Adrenal gland (tissue), 12 donors: ENCODE measurements around the gene ARHGAP10. TPM values are rescaled to one million over a fixed set of nuclear protein-coding genes. Genes with fewer than 3 reads are reported as not detected.

Experiments used
- DNase-seq, 7 donors: peaks; one replicate each; pipeline ENCODE4 v3.0.0-alpha.2; 2019 to 2020
- H3K27ac ChIP-seq, 5 donors: fragments of 200-600 bp; sonication (generic) in 4 of 5; 1 replicate in 3 of 5; 2 replicates in 2 of 5; pipeline versions ENCODE4 v1.5.1 to v1.8.0; 2016 to 2020; ENCODE audit warnings: mild to moderate bottlenecking in 1 of 5
- H3K27me3 ChIP-seq: fragments of 200-600 bp; 2 replicates; pipeline ENCODE4 v1.8.0; 2021
- H3K36me3 ChIP-seq, 2 donors: fragments of 200-600 bp; replicated peaks in 1 of 2; 1 replicate in 1 of 2; 2 replicates in 1 of 2; pipeline versions ENCODE4 v1.5.1 to v1.8.0; 2018 to 2022
- H3K4me1 ChIP-seq, 2 donors: fragments of 200-600 bp; replicated peaks in 1 of 2; 1 replicate in 1 of 2; 2 replicates in 1 of 2; pipeline versions ENCODE4 v1.5.1 to v1.8.0; 2018 to 2021
- H3K4me3 ChIP-seq, 4 donors: fragments of 200-600 bp; sonication (generic) in 3 of 4; one replicate each; pipeline ENCODE4 v1.5.1; 2016 to 2018
- H3K9me3 ChIP-seq, 3 donors: fragments of 200-600 bp; sonication (generic) in 1 of 3; replicated peaks in 1 of 3; 1 replicate in 2 of 3; 2 replicates in 1 of 3; pipeline versions ENCODE4 v1.5.1 to v1.8.0; 2016 to 2021
- POLR2A ChIP-seq, 2 donors: fragments of 450-650 bp; IDR thresholded peaks; one replicate each; pipeline ENCODE4 v1.6.1; 2017; ENCODE audit warnings: antibody characterized with exemption in 2 of 2, mild to moderate bottlenecking in 2 of 2, moderate library complexity in 1 of 2
- WGBS, 4 donors: extraction: QIAGEN DNeasy Blood & Tissue Kit in 2 of 4; methylation state at CpG; one replicate each; pipeline versions ENCODE4 v1.1.5 to v1.1.7; 2013 to 2017; 5-methylcytosine and 5-hydroxymethylcytosine counted together
- intact Hi-C, 2 donors: fragments of 100-400 bp; cut with DNase I; formaldehyde crosslinking; loops; one replicate each; pipeline versions ENCODE4 v1.14.1 to v1.15.0; 2022 to 2023
- polyA plus RNA-seq, 3 donors: library from polyadenylated mRNA; stranded (reverse); fragments of 200-250 nt in 2 of 3; fragments of 350-450 nt in 1 of 3; fragmentation: Illumina TruSeq in 1 of 3; extraction: RNeasy Lipid Tissue Mini Kit (QIAGEN cat#74804) in 1 of 3; gene quantifications; one replicate each; pipeline ENCODE4 v1.2.3, GENCODE V29; 2013 to 2014
- total RNA-seq, 9 donors: library from RNA; depleted of rRNA in 4 of 9; stranded (reverse); fragments of >200 nt in 4 of 9; fragments of 120-200 nt in 1 of 9; fragmentation: NEBNext Ultra II Directional in 1 of 9; extraction: Animal tissue kit (Norgen Biotek cat#: 25700) in 1 of 9; gene quantifications; one replicate each; pipeline versions ENCODE4 v1.1.0 to v1.2.4, GENCODE V29; 2013 to 2023
- TF ChIP-seq, protein P1 (sequence below), 6 experiments: fragments of 450-650 bp in 4 of 6; fragments of 200-600 bp in 2 of 6; sonication (generic) in 1 of 6; IDR thresholded peaks; 1 replicate in 5 of 6; 2 replicates in 1 of 6; pipeline versions ENCODE4 v1.5.1 to v1.8.0; 2016 to 2021; ENCODE audit warnings: antibody characterized with exemption in 6 of 6, mild to moderate bottlenecking in 2 of 6, moderate library complexity in 1 of 6
- donor health status: healthy with polysubstance abuse.
- donor health status: Bipolar disorder and iron deficiency.
- donor health status: DM: yes; HTN: yes; CAD: no.
- donor health status: DM: no; HTN: no; CAD: no.
- donor health status: DM: no; HTN: no; CAD: no.
- donor health status: DM: yes; HTN: yes; CAD: no.

Gene ARHGAP10
- total and polyA plus RNA-seq, 12 donors: 7.0 to 40.8 (median 22.1) TPM

DNA sequence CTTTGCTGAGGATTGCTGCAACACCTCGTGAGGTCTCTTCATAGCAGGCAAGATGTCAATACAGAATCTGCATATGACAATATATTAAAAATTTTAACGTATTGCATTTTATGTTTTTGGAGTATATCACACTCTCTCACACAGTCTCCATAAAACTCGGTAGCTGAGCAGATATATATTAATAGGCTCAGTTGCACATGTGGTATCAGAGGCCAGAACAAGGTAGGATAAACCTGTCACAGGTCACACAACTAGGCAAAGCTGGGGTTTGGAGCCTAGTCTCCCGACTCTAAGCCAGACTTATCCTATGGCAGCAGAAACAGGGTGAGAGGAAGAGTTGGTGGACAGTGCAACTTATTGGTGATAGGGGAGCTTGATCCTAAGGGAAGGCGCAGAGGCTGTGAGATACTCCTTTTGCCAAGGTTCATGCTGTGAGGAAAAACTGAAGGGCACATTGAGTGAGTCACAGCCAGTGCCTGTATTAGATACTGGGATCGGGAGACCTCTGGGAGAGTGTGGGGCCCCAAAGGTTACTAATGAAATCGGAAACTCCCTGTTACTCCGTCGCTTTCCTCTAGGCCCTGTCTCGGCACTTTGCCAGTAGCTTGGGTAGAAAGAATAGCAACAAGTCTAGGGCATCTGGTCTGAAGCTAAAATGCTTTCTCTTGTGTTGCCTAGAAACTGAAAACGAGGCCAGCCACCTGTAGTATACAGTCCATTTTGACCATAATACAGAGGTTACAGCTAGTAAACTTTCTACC, 195.7 kb downstream of the ARHGAP10 start:
- Histone ChIP-seq H3K4me1 (peaks cover 0 to 9% of the 10 kb centered on the region in 2 donors), H3K36me3 (peaks cover 0 to 5% of the 10 kb centered on the region in 2 donors), H3K27ac (no peak overlapping the region), H3K27me3 (no peaks in the 10 kb centered on the region), H3K4me3 (no peak overlapping the region), H3K9me3 (no peaks in the 10 kb centered on the region)
- WGBS, 4 donors: 60 to 76% (median 75%) methylated on average over 11 of the region's 11 CpGs
- TF ChIP-seq, protein P1, sequence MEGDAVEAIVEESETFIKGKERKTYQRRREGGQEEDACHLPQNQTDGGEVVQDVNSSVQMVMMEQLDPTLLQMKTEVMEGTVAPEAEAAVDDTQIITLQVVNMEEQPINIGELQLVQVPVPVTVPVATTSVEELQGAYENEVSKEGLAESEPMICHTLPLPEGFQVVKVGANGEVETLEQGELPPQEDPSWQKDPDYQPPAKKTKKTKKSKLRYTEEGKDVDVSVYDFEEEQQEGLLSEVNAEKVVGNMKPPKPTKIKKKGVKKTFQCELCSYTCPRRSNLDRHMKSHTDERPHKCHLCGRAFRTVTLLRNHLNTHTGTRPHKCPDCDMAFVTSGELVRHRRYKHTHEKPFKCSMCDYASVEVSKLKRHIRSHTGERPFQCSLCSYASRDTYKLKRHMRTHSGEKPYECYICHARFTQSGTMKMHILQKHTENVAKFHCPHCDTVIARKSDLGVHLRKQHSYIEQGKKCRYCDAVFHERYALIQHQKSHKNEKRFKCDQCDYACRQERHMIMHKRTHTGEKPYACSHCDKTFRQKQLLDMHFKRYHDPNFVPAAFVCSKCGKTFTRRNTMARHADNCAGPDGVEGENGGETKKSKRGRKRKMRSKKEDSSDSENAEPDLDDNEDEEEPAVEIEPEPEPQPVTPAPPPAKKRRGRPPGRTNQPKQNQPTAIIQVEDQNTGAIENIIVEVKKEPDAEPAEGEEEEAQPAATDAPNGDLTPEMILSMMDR (IDR thresholded peaks at IDR 0.05): no peak
- no peak for TF ChIP-seq POLR2A (IDR thresholded peaks at IDR 0.05)
- peak in 6 of 7 donors; percentile 51 to 68 (median 64) for DNase-seq
- intact Hi-C loops: no loop called here

DNA sequence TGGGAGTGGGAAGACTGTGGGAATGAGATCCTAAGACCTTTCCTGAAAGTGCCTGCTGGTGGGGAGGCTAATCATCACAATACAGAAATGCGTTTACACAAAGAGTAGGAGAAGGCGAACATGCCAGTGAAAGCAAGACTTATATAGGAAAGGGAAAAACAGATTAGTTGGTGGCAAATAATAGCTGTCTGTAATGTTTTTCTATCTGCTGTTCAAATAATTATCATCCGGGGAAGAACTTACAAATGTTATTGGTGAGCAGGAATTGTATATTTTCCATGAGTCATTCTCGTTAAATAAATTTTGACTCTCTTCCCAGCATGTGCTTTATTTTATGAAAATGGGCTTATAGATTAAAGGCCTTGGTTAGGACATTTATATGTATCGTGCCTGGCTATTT, 196.5 kb downstream of the ARHGAP10 start:
- Histone ChIP-seq H3K4me1 (peaks cover 0 to 9% of the 10 kb centered on the region in 2 donors), H3K36me3 (peaks cover 0 to 5% of the 10 kb centered on the region in 2 donors), H3K27me3 (no peaks in the 10 kb centered on the region), H3K27ac (no peak overlapping the region), H3K9me3 (no peaks in the 10 kb centered on the region), H3K4me3 (no peak overlapping the region)
- intact Hi-C loops: no loop called here
- 86 to 92% (median 89%) methylated on average over 5 of the region's 5 CpGs for WGBS, 4 donors
- no peak for DNase-seq
- TF ChIP-seq POLR2A (IDR thresholded peaks at IDR 0.05): no peak
- TF ChIP-seq, protein P1 (IDR thresholded peaks at IDR 0.05): no peak

DNA sequence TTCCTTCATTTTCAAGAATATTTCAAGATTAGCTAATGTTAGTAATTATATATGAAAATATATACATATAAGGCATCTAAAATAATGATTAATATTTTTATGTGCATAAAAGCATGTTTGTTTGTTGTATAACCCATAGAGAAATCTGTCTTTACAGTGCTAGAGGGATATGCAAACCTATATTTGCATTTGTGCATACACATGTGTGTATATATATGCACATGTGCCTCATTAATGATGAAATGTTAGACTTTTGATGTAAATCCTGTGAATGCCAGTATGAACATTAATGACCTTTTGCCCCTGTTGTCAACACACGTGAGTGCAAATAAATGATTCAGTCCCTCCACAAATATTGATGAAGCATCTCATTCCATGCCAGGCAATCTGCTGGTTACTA, 197.9 kb downstream of the ARHGAP10 start:
- Histone ChIP-seq H3K4me3 (no peak overlapping the region), H3K9me3 (no peaks in the 10 kb centered on the region), H3K27ac (no peak overlapping the region), H3K27me3 (no peaks in the 10 kb centered on the region), H3K4me1 (peaks cover 0 to 9% of the 10 kb centered on the region in 2 donors), H3K36me3 (peaks cover 0 to 5% of the 10 kb centered on the region in 2 donors)
- DNase-seq: no peak
- TF ChIP-seq, protein P1 (IDR thresholded peaks at IDR 0.05): no peak
- intact Hi-C loops: no loop called here
- WGBS, 4 donors: 80 to 93% (median 85%) methylated on average over 1 of the region's 1 CpG

DNA sequence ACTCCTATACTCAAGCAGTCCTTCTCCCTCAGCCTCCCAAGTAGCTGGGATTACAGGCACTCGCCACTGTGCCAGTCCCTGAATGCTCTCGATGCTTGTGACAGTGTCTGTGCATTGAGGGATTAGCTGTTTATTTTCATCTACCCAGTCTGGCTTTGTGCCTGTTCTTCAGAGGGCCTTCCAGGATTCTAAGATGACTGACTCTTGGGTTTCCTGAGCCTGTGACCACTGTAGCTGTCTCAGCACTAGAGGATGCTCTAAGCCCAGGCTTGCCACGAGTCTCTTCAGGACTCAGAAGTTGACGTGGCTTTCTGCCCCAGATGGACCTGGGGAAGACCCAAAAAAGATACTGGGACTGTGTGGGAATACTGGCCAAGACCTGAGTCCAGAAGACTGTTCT, 201.4 kb downstream of the ARHGAP10 start:
- Histone ChIP-seq H3K27me3 (no peaks in the 10 kb centered on the region), H3K4me1 (no peaks in the 10 kb centered on the region), H3K4me3 (no peak overlapping the region), H3K27ac (no peak overlapping the region), H3K9me3 (no peaks in the 10 kb centered on the region), H3K36me3 (no peaks in the 10 kb centered on the region)
- intact Hi-C loops: no loop called here
- TF ChIP-seq POLR2A (IDR thresholded peaks at IDR 0.05): no peak
- TF ChIP-seq, protein P1 (IDR thresholded peaks at IDR 0.05): no peak
- no peak for DNase-seq
- 79 to 85% (median 83%) methylated on average over 2 to 4 of the region's 4 CpGs for WGBS, 4 donors
